CD14-positive monocyte (primary cell): ENCODE results near the gene KRT74. TPM values are rescaled to one million over a fixed set of nuclear protein-coding genes. Genes with fewer than 3 reads are reported as not detected.

Experiments
- DNase-seq, 3 donors: peaks; one replicate each; pipeline ENCODE4 v3.0.0-alpha.2; 2011 to 2022
- H2AFZ ChIP-seq: 2 replicates; pipeline ENCODE4 v1.6.0; 2012; ENCODE audit warnings: mild to moderate bottlenecking, low read depth, low read length, inconsistent platforms; ENCODE audit not compliant: insufficient read depth, poor library complexity, severe bottlenecking
- H3K27ac ChIP-seq, 2 donors: 1 replicate in 1 of 2; 2 replicates in 1 of 2; pipeline ENCODE4 v1.5.1; 2012 to 2013; ENCODE audit warnings: low read length in 2 of 2, control low read depth in 1 of 2, inconsistent platforms in 1 of 2, low read depth in 1 of 2, mild to moderate bottlenecking in 1 of 2
- H3K27me3 ChIP-seq, 2 donors: one replicate each; pipeline versions ENCODE4 v1.6.0 to v1.6.1; 2011 to 2013; ENCODE audit warnings: low read length in 2 of 2; ENCODE audit not compliant: control insufficient read depth in 2 of 2, insufficient read depth in 2 of 2
- H3K36me3 ChIP-seq, 2 donors: replicated peaks in 1 of 2; 1 replicate in 1 of 2; 2 replicates in 1 of 2; pipeline versions ENCODE4 v1.5.1 to v1.6.1; 2012 to 2013; ENCODE audit warnings: low read length in 2 of 2, control low read depth in 1 of 2, inconsistent platforms in 1 of 2, mild to moderate bottlenecking in 1 of 2; ENCODE audit not compliant: insufficient read depth in 2 of 2, control insufficient read depth in 1 of 2
- H3K4me1 ChIP-seq, 2 donors: 1 replicate in 1 of 2; 2 replicates in 1 of 2; pipeline versions ENCODE4 v1.5.1 to v1.6.1; 2012 to 2013; ENCODE audit warnings: low read length in 2 of 2, control low read depth in 1 of 2, inconsistent platforms in 1 of 2, mild to moderate bottlenecking in 1 of 2, moderate library complexity in 1 of 2; ENCODE audit not compliant: insufficient read depth in 2 of 2, control insufficient read depth in 1 of 2
- H3K4me2 ChIP-seq: replicated peaks from 2 replicates; pipeline ENCODE3; 2012; ENCODE audit warnings: low read length, moderate library complexity, mild to moderate bottlenecking; ENCODE audit not compliant: poor library complexity, severe bottlenecking; ENCODE audit errors: extremely low read depth
- H3K4me3 ChIP-seq, 3 experiments: fragments of 200-600 bp in 1 of 3; sonication (generic) in 1 of 3; replicated peaks in 1 of 3; 1 replicate in 2 of 3; 2 replicates in 1 of 3; pipeline ENCODE4 v1.5.1; 2011 to 2013; ENCODE audit warnings: low read length in 3 of 3, mild to moderate bottlenecking in 3 of 3, control low read depth in 2 of 3, low read depth in 2 of 3, inconsistent platforms in 1 of 3, moderate library complexity in 1 of 3
- H3K79me2 ChIP-seq: 2 replicates; pipeline ENCODE4 v1.6.0; 2012; ENCODE audit warnings: mild to moderate bottlenecking, control low read depth, inconsistent platforms, low read length, moderate library complexity; ENCODE audit not compliant: insufficient read depth
- H3K9ac ChIP-seq: 2 replicates; pipeline ENCODE4 v1.6.0; 2017; ENCODE audit warnings: low read length, mild to moderate bottlenecking; ENCODE audit not compliant: insufficient read depth, poor library complexity, severe bottlenecking
- H3K9me3 ChIP-seq, 2 donors: replicated peaks in 1 of 2; 1 replicate in 1 of 2; 2 replicates in 1 of 2; pipeline versions ENCODE4 v1.5.1 to v1.6.1; 2012 to 2013; ENCODE audit warnings: low read length in 2 of 2, control low read depth in 1 of 2; ENCODE audit not compliant: control insufficient read depth in 1 of 2, insufficient read depth in 1 of 2
- H4K20me1 ChIP-seq: 2 replicates; pipeline ENCODE4 v1.6.0; 2012; ENCODE audit warnings: mild to moderate bottlenecking, low read length, control low read depth, moderate library complexity; ENCODE audit not compliant: insufficient read depth
- H3K27ac Mint-ChIP-seq, 7 donors: one replicate each; pipeline ENCODE4 v1.8.0; 2020; ENCODE audit warnings: mild to moderate bottlenecking in 7 of 7, mixed read lengths in 7 of 7, moderate library complexity in 6 of 7, inconsistent platforms in 2 of 7
- H3K27me3 Mint-ChIP-seq, 3 donors: one replicate each; pipeline ENCODE4 v1.8.0; 2021 to 2022; ENCODE audit warnings: low read depth in 3 of 3, mild to moderate bottlenecking in 3 of 3, mixed read lengths in 3 of 3, moderate library complexity in 3 of 3, inconsistent platforms in 1 of 3
- H3K36me3 Mint-ChIP-seq, 2 donors: one replicate each; pipeline ENCODE4 v1.8.0; 2020; ENCODE audit warnings: mixed read lengths in 2 of 2, inconsistent platforms in 1 of 2, mild to moderate bottlenecking in 1 of 2
- H3K4me1 Mint-ChIP-seq: one replicate; pipeline ENCODE4 v1.8.0; 2020; ENCODE audit warnings: mild to moderate bottlenecking, mixed read lengths
- H3K4me3 Mint-ChIP-seq, 2 donors: one replicate each; pipeline ENCODE4 v1.8.0; 2020; ENCODE audit warnings: mild to moderate bottlenecking in 2 of 2, mixed read lengths in 2 of 2, moderate library complexity in 1 of 2
- H3K9me3 Mint-ChIP-seq, 7 donors: one replicate each; pipeline ENCODE4 v1.8.0; 2020 to 2022; ENCODE audit warnings: mixed read lengths in 7 of 7, mild to moderate bottlenecking in 6 of 7, moderate library complexity in 6 of 7, inconsistent platforms in 2 of 7
- CTCF ChIP-seq: fragments of 200-600 bp; IDR thresholded peaks from one replicate; pipeline ENCODE4 v1.8.0; 2022; ENCODE audit warnings: antibody characterized with exemption, mild to moderate bottlenecking
- WGBS: methylation state at CpG from one replicate; pipeline ENCODE4 v1.1.5; 2013; ENCODE audit warnings: missing lambda C conversion rate; ENCODE audit not compliant: insufficient coverage; 5-methylcytosine and 5-hydroxymethylcytosine counted together
- intact Hi-C, 2 donors: fragments of 100-400 bp; cut with micrococcal nuclease; formaldehyde crosslinking; loops; one replicate each; pipeline versions ENCODE4 v1.15.0 to v1.15.1; 2023
- polyA minus RNA-seq: library from RNA; depleted of rRNA, polyadenylated mRNA; stranded (reverse); fragments of >200 nt; gene quantifications from 2 replicates; pipeline ENCODE4 v1.2.3, GENCODE V29; 2012
- polyA plus RNA-seq, 3 donors: library from polyadenylated mRNA; depleted of rRNA in 1 of 3; unstranded in 2 of 3; stranded (reverse) in 1 of 3; fragments of 300-500 nt in 2 of 3; fragments of >200 nt in 1 of 3; fragmentation: Illumina TruSeq in 2 of 3; gene quantifications; 1 replicate in 2 of 3; 2 replicates in 1 of 3; pipeline ENCODE4 v1.2.3, GENCODE V29; 2012 to 2021
- total RNA-seq, 12 experiments: library from RNA in 1 of 12; stranded (reverse) in 1 of 12; fragments of 120-200 nt in 1 of 12; gene quantifications; one replicate each; pipeline ENCODE4 v1.2.4 and lab custom pipeline; 2013 to 2026; ENCODE audit warnings: mixed read lengths in 6 of 12, inconsistent platforms in 1 of 12

KRT74 gene
- total RNA-seq (2013) = not detected
- polyA plus RNA-seq (not detected), polyA minus RNA-seq (not detected in 2 replicates), total RNA-seq (lab: John Stamatoyannopoulos, UW) (0 to 0.60 (median 0) reads per million in 11 experiments)

- no peaks in the 10 kb centered on the region for H3K27me3 ChIP-seq
- H3K27ac Mint-ChIP-seq = peak within 1 kb of the TSS in 1 of 7 donors; percentile 31
- no peak for TF ChIP-seq CTCF
- H3K27ac ChIP-seq = no peak within 1 kb of the TSS
- no peak within 1 kb of the TSS for H3K4me3 ChIP-seq
- H3K36me3 ChIP-seq = no peaks in the 10 kb centered on the region
- H3K79me2 ChIP-seq = no peaks in the 10 kb centered on the region
- H3K9ac ChIP-seq = no peak within 1 kb of the TSS
- no CpG with 5 or more reads among the region's 3 CpGs for WGBS
- intact Hi-C loops = no loop called here
- no peak within 1 kb of the TSS for H3K4me3 Mint-ChIP-seq
- H3K9me3 ChIP-seq = no peaks in the 10 kb centered on the region
- H3K36me3 Mint-ChIP-seq = no peaks in the 10 kb centered on the region
- no peak within 1 kb of the TSS for H2AFZ ChIP-seq
- H3K4me2 ChIP-seq = no peak within 1 kb of the TSS
- H3K27me3 Mint-ChIP-seq = peaks cover 1 to 6% (median 5%) of the 10 kb centered on the region in 3 donors
- DNase-seq = no peak
- H3K9me3 Mint-ChIP-seq = no peaks in the 10 kb centered on the region
- H4K20me1 ChIP-seq = no peaks in the 10 kb centered on the region
- H3K4me1 Mint-ChIP-seq = no peaks in the 10 kb centered on the region
- H3K4me1 ChIP-seq = no peaks in the 10 kb centered on the region
These were observed at the start of gene KRT74 for GRCh38 chr12:52573743-52574142. TSS of gene KRT74 (minus strand) at chr12:52573843. CDS start at chr12:52573777, 66 bp downstream.

- Histone ChIP-seq H3K9me3 (no peaks in the 10 kb centered on the region), H3K4me2 (no peak overlapping the region), H2AFZ (no peak overlapping the region), H3K27me3 (no peaks in the 10 kb centered on the region), H3K27ac (no peak overlapping the region), H3K4me3 (no peak overlapping the region), H4K20me1 (no peaks in the 10 kb centered on the region), H3K9ac (no peak overlapping the region), H3K36me3 (no peaks in the 10 kb centered on the region), H3K79me2 (no peaks in the 10 kb centered on the region), H3K4me1 (no peaks in the 10 kb centered on the region)
- WGBS = no CpG with 5 or more reads among the region's 5 CpGs
- no peak overlapping the region for H3K27ac Mint-ChIP-seq
- peaks cover 2 to 5% (median 3%) of the 10 kb centered on the region in 3 donors for H3K27me3 Mint-ChIP-seq
- H3K9me3 Mint-ChIP-seq = peaks cover 0 to 3% (median 0%) of the 10 kb centered on the region in 7 donors
- no peak for DNase-seq
- no peaks in the 10 kb centered on the region for H3K4me1 Mint-ChIP-seq
- H3K4me3 Mint-ChIP-seq = no peak overlapping the region
- intact Hi-C loops = no loop called here
- no peaks in the 10 kb centered on the region for H3K36me3 Mint-ChIP-seq
- no peak for TF ChIP-seq CTCF
These were observed 48.7 kb upstream of the KRT74 start for GRCh38 chr12:52622349-52622748.
